Neural progenitor cell (in vitro differentiated cells): ENCODE results near the gene SLC25A26. TPM values are rescaled to one million over a fixed set of nuclear protein-coding genes. Genes with fewer than 3 reads are reported as not detected.
A peak's percentile ranks its signal among the peaks of the same experiment; 100 is the strongest.

Experiments used
- DNase-seq: peaks from one replicate; pipeline ENCODE4 v3.0.0-alpha.2; 2016; ENCODE audit warnings: low spot score
- H2AFZ ChIP-seq: fragments of 200-600 bp; sonication (generic); replicated peaks from 2 replicates; pipeline ENCODE4 v1.6.1; 2016; ENCODE audit warnings: antibody characterized with exemption
- H3F3A ChIP-seq: fragments of 200-600 bp; sonication (generic); 2 replicates; pipeline ENCODE4 v1.6.1; 2016; ENCODE audit warnings: antibody characterized with exemption, low read depth
- H3K27ac ChIP-seq: fragments of 200-600 bp; sonication (generic); 2 replicates; pipeline ENCODE4 v1.5.1; 2016; ENCODE audit warnings: mild to moderate bottlenecking
- H3K27me3 ChIP-seq: fragments of 200-600 bp; sonication (generic); 2 replicates; pipeline ENCODE4 v1.6.1; 2016; ENCODE audit warnings: mild to moderate bottlenecking, moderate library complexity
- H3K36me3 ChIP-seq: fragments of 200-600 bp; sonication (generic); 2 replicates; pipeline ENCODE4 v1.5.1; 2016
- H3K4me1 ChIP-seq: fragments of 200-600 bp; sonication (generic); 2 replicates; pipeline ENCODE4 v1.6.1; 2016; ENCODE audit warnings: mixed run types
- H3K4me2 ChIP-seq: fragments of 200-600 bp; sonication (generic); 2 replicates; pipeline ENCODE4 v1.6.1; 2016
- H3K4me3 ChIP-seq: fragments of 200-600 bp; sonication (generic); 2 replicates; pipeline ENCODE4 v1.5.1; 2016
- H3K79me2 ChIP-seq: fragments of 200-600 bp; sonication (generic); 2 replicates; pipeline ENCODE4 v1.6.1; 2016; ENCODE audit warnings: low read depth
- H3K9ac ChIP-seq: fragments of 200-600 bp; sonication (generic); 2 replicates; pipeline ENCODE4 v1.6.1; 2016
- H3K9me3 ChIP-seq: fragments of 200-600 bp; sonication (generic); 2 replicates; pipeline ENCODE4 v1.5.1; 2016; ENCODE audit warnings: low read depth
- H4K20me1 ChIP-seq: fragments of 200-600 bp; sonication (generic); 2 replicates; pipeline ENCODE4 v1.6.1; 2016; ENCODE audit warnings: low read depth
- H3K27ac Mint-ChIP-seq: 3 replicates; pipeline ENCODE4 v1.8.0; 2021; ENCODE audit warnings: mixed read lengths
- H3K27me3 Mint-ChIP-seq: 2 replicates; pipeline ENCODE4 v1.8.0; 2022; ENCODE audit warnings: low read depth, mild to moderate bottlenecking, inconsistent platforms, moderate library complexity, mixed read lengths; ENCODE audit not compliant: insufficient read depth
- H3K36me3 Mint-ChIP-seq: 3 replicates; pipeline ENCODE4 v1.8.0; 2021; ENCODE audit warnings: mixed read lengths
- H3K4me1 Mint-ChIP-seq: 3 replicates; pipeline ENCODE4 v1.8.0; 2021; ENCODE audit warnings: mixed read lengths
- H3K4me3 Mint-ChIP-seq: 3 replicates; pipeline ENCODE4 v1.8.0; 2021; ENCODE audit warnings: mild to moderate bottlenecking, moderate library complexity, mixed read lengths
- H3K9me3 Mint-ChIP-seq: 3 replicates; pipeline ENCODE4 v1.8.0; 2020; ENCODE audit warnings: mixed read lengths
- CTCF ChIP-seq: fragments of 200-600 bp; sonication (generic); IDR thresholded peaks from 2 replicates; pipeline ENCODE4 v1.5.1; 2017; ENCODE audit warnings: antibody characterized with exemption, mild to moderate bottlenecking
- EZH2 ChIP-seq: fragments of 200-600 bp; sonication (generic); IDR thresholded peaks from 2 replicates; pipeline ENCODE4 v1.6.1; 2017; ENCODE audit warnings: antibody characterized with exemption, mild to moderate bottlenecking, moderate library complexity
- EZH2phosphoT487 ChIP-seq: fragments of 200-600 bp; sonication (generic); IDR thresholded peaks from 2 replicates; pipeline ENCODE4 v1.6.1; 2017; ENCODE audit warnings: antibody characterized with exemption
- small RNA-seq: library from RNA; depleted of rRNA; stranded (forward); fragments of <200 nt; gene quantifications from one replicate; pipeline ENCODE3, GENCODE V24; 2015
- total RNA-seq: library from RNA; depleted of rRNA; stranded (reverse); fragments of >200 nt; gene quantifications from 2 replicates; pipeline ENCODE4 v1.2.3, GENCODE V29; 2015; ENCODE audit warnings: low replicate concordance

SLC25A26 gene
- total RNA-seq, 1 donor from 2014 or later, result 17.0 TPM

DNA sequence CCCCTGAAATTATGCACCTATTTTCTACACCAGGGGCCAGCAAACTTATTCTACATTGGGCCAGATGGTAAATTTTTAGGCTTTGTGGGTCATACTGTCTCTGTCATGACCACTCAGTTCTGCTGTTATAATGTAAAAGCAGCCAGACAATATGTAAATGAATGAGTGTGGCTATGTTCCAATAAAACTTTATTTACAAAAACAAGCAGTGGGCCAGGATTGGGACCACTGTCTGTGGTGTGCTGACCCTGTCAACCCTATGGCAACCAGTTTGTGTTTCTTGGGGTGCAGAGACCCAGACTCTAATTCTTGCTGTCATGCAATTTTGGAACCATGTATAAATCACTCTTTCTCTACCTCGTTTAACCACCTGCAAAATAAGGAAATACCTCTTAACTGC is 205.3 kb downstream of the SLC25A26 start:
- no peak overlapping the region for H3K9ac ChIP-seq
- Mint-ChIP-seq H3K27ac (no peak overlapping the region), H3K4me3 (no peak overlapping the region), H3K27me3 (peaks cover 1% of the 10 kb centered on the region), H3K36me3 (peaks cover 66% of the 10 kb centered on the region), H3K9me3 (peaks cover 40% of the 10 kb centered on the region), H3K4me1 (peaks cover 31% of the 10 kb centered on the region)
- H2AFZ ChIP-seq, result no peak overlapping the region
- no peak overlapping the region for H3K4me2 ChIP-seq
- H3K36me3 ChIP-seq, result peaks cover 5% of the 10 kb centered on the region
- H3K4me1 ChIP-seq, result peaks cover 10% of the 10 kb centered on the region
- no peaks in the 10 kb centered on the region for H3K27me3 ChIP-seq
- peaks cover 12% of the 10 kb centered on the region for H3F3A ChIP-seq
- no peak for DNase-seq
- no peak overlapping the region for H3K27ac ChIP-seq
- H4K20me1 ChIP-seq, result peaks cover 59% of the 10 kb centered on the region
- peaks cover 4% of the 10 kb centered on the region for H3K9me3 ChIP-seq
- no peak overlapping the region for H3K4me3 ChIP-seq
- TF ChIP-seq EZH2phosphoT487 (no peak), EZH2 (no peak), CTCF (no peak)
- H3K79me2 ChIP-seq, result peaks cover 100% of the 10 kb centered on the region

DNA sequence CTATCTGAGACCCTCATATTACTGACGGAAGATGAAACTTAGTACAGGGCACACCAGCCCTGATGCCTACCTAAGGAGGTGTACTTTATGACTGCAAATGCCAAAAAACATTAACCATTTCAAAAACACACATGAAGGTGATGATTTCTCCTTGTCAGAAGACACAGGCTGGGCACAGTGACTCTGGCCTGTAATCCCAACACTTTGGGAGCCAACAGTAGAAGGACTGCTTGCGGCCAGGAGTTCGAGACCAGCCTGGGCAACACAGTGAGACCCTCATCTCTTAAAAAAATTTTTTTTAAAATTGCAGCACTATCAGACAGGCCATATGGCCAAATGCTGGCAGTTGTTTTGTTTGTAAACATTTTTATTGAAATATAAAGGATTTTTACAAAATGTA is 206.6 kb downstream of the SLC25A26 start:
- peaks cover 72% of the 10 kb centered on the region for H4K20me1 ChIP-seq
- peaks cover 64% of the 10 kb centered on the region for H3K36me3 Mint-ChIP-seq
- peaks cover 38% of the 10 kb centered on the region for H3K4me1 Mint-ChIP-seq
- peaks cover 2% of the 10 kb centered on the region for H3K9me3 ChIP-seq
- H3K4me3 ChIP-seq, result no peak overlapping the region
- H3K4me3 Mint-ChIP-seq, result no peak overlapping the region
- H3K27ac Mint-ChIP-seq, result no peak overlapping the region
- no peaks in the 10 kb centered on the region for H3K36me3 ChIP-seq
- H3K27me3 Mint-ChIP-seq, result peaks cover 2% of the 10 kb centered on the region
- peaks cover 100% of the 10 kb centered on the region for H3K79me2 ChIP-seq
- peaks cover 16% of the 10 kb centered on the region for H3K4me1 ChIP-seq
- peak overlapping the region; percentile 11 for H3K27ac ChIP-seq
- H3K27me3 ChIP-seq, result no peaks in the 10 kb centered on the region
- no peak for DNase-seq
- H3F3A ChIP-seq, result peaks cover 12% of the 10 kb centered on the region
- TF ChIP-seq CTCF, result no peak
- no peak for TF ChIP-seq EZH2
- no peak for TF ChIP-seq EZH2phosphoT487
- peaks cover 30% of the 10 kb centered on the region for H3K9me3 Mint-ChIP-seq
- no peak overlapping the region for H2AFZ ChIP-seq
- H3K9ac ChIP-seq, result no peak overlapping the region
- H3K4me2 ChIP-seq, result no peak overlapping the region

DNA sequence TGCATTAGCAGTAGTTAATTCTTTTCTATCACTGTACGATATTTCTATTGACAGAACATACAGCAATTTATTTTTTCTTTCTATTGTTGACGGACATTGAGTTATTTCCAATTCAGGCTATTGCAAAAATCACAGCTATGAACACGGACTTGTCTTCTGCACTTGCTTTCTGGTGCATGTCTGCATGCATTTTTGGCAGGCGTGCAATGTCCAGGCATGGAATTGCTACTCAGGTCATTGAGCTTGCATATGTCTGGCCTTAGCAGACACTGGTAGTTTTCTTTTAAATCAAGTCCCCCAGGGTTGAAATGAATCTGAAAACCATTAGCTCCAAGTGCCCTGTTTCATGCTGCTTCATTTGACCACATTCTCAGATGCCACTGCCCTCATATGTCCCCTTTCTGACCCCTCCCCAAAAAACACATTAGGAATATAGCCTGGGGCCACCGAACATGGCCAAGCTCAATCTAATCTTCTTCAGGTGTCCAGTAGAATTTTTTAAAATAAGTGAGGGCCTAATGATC is 207.2 kb downstream of the SLC25A26 start:
- Mint-ChIP-seq H3K27ac (no peak overlapping the region), H3K9me3 (peaks cover 23% of the 10 kb centered on the region), H3K36me3 (peaks cover 58% of the 10 kb centered on the region), H3K4me3 (no peak overlapping the region), H3K4me1 (peaks cover 41% of the 10 kb centered on the region), H3K27me3 (peaks cover 2% of the 10 kb centered on the region)
- Histone ChIP-seq H3K4me1 (peaks cover 19% of the 10 kb centered on the region), H2AFZ (no peak overlapping the region), H4K20me1 (peaks cover 78% of the 10 kb centered on the region), H3K27me3 (no peaks in the 10 kb centered on the region), H3K9ac (no peak overlapping the region), H3K36me3 (no peaks in the 10 kb centered on the region), H3F3A (peaks cover 12% of the 10 kb centered on the region), H3K4me3 (no peak overlapping the region), H3K27ac (no peak overlapping the region), H3K4me2 (no peak overlapping the region), H3K9me3 (no peaks in the 10 kb centered on the region), H3K79me2 (peaks cover 100% of the 10 kb centered on the region)
- TF ChIP-seq CTCF, result no peak
- TF ChIP-seq EZH2phosphoT487, result no peak
- no peak for TF ChIP-seq EZH2
- DNase-seq, result no peak

Small RNAs within 50 kb of the gene (small RNA-seq; reads per million reads assigned to genes)
- gene RN7SL482P (not detected), gene RNU6-787P (not detected)

Other genes with a start within 250 kb of the SLC25A26 start
- 40.6 and 48.4 TPM in 2 replicates for gene MAGI1, start 182.1 kb upstream of the SLC25A26 start, total RNA-seq